Epithelial cell of esophagus (primary cell): ENCODE measurements around the gene ATOH7.

Experiments used
- DNase-seq: peaks from one replicate; pipeline ENCODE4 v3.0.0; 2010; ENCODE audit warnings: low read depth
- H3K4me3 ChIP-seq: 2 replicates; pipeline ENCODE4 v1.5.1; 2011; ENCODE audit warnings: mild to moderate bottlenecking, low read length, control low read depth
- TF ChIP-seq, protein P1 (sequence below): IDR thresholded peaks from 2 replicates; pipeline ENCODE4 v1.5.1; 2011; ENCODE audit warnings: low read depth, mild to moderate bottlenecking, low read length, control low read depth, inconsistent platforms; ENCODE audit not compliant: insufficient read depth; ENCODE audit errors: missing control alignments

ATOH7 gene

DNA sequence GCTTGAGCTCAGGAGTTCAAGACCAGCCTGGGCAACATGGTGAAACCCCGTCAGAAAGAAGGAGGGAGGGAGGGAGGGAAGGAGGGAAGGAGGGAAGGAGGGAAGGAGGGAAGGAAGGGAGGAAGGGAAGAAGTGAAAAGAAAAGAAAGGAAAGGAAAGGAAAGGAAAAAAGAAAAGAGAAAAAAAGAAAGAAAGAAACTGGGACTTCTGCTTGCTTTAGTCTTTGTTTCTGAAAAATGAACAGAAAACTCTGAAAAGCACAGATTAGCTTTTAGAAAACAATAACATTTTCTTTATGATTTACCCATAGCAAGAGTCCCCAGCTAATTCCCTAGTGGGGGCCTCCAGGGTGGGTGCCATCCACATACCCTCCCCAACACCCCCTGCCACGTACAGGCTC is 46.8 kb downstream of the ATOH7 start:
- no peak overlapping the region for H3K4me3 ChIP-seq
- no peak for DNase-seq
- TF ChIP-seq, protein P1, sequence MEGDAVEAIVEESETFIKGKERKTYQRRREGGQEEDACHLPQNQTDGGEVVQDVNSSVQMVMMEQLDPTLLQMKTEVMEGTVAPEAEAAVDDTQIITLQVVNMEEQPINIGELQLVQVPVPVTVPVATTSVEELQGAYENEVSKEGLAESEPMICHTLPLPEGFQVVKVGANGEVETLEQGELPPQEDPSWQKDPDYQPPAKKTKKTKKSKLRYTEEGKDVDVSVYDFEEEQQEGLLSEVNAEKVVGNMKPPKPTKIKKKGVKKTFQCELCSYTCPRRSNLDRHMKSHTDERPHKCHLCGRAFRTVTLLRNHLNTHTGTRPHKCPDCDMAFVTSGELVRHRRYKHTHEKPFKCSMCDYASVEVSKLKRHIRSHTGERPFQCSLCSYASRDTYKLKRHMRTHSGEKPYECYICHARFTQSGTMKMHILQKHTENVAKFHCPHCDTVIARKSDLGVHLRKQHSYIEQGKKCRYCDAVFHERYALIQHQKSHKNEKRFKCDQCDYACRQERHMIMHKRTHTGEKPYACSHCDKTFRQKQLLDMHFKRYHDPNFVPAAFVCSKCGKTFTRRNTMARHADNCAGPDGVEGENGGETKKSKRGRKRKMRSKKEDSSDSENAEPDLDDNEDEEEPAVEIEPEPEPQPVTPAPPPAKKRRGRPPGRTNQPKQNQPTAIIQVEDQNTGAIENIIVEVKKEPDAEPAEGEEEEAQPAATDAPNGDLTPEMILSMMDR, result no peak

DNA sequence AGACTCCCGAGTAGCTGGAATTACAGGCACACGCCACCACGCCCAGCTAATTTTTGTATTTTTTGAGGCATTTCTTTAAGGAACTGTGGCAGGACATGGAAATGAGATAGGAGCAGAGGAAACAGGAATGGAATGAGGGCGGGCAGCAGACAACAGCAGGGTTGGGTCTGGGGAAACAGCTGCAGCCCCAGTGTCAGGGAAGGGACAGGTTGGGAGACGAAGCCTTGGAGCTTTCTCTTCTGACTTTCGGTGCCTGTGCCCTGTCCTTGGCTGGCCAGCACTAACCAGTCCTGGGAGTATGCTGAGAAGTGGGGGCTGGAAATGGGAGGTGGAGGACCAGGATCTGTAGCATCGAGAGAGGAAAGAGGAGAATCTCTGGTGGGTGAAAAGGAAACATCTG is 47.4 kb downstream of the ATOH7 start:
- no peak overlapping the region for H3K4me3 ChIP-seq
- TF ChIP-seq, protein P1, result no peak
- no peak for DNase-seq
